H54 (cell line): ENCODE results near the gene KIFC1.

ENCODE experiments used
- DNase-seq: peaks from one replicate; pipeline ENCODE4 v3.0.0; 2011; ENCODE audit warnings: low spot score, mixed read lengths; ENCODE audit not compliant: insufficient read length
- FAIRE-seq: peaks from 3 replicates; lab custom pipeline; 2011; peaks lifted over from hg19 to GRCh38; lab: Jason Lieb, UNC
- POLR2A ChIP-seq: IDR thresholded peaks from 2 replicates; pipeline ENCODE4 v1.6.1; 2011; ENCODE audit warnings: low read depth, mild to moderate bottlenecking, low read length

KIFC1 gene

DNA sequence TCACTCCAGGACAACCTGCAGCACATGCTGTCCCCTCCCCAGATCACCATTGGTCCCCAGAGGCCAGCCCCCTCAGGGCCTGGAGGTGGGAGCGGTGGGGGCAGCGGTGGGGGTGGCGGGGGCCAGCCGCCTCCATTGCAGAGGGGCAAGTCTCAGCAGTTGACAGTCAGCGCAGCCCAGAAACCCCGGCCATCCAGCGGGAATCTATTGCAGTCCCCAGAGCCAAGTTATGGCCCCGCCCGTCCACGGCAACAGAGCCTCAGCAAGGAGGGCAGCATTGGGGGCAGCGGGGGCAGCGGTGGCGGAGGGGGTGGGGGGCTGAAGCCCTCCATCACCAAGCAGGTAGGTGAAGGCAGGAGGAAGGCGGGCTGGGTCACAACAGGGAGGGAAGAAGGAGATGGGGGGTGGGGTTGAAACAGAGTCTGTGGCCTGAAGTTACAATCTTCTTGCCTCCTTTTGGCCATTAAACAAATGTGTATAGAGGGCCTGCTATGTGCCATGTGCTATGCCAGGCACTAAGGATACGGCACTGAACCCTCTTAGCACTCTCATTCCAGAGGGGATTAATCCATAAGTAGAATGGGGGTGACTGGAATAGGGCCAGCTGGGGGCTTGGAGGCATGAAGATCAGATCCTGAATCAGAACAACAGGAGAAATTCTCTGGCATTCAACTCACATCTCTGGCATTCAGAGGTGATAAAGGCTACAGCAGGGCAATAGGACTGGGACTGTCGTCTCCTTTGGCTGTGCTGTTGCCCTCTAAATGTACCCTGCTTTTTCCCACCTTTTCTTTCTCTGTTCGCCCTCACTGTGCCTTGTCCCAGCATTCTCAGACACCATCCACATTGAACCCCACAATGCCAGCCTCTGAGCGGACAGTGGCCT, 52.2 kb downstream of the KIFC1 start:
- no peak for TF ChIP-seq POLR2A
- FAIRE-seq (no peak), DNase-seq (no peak)

DNA sequence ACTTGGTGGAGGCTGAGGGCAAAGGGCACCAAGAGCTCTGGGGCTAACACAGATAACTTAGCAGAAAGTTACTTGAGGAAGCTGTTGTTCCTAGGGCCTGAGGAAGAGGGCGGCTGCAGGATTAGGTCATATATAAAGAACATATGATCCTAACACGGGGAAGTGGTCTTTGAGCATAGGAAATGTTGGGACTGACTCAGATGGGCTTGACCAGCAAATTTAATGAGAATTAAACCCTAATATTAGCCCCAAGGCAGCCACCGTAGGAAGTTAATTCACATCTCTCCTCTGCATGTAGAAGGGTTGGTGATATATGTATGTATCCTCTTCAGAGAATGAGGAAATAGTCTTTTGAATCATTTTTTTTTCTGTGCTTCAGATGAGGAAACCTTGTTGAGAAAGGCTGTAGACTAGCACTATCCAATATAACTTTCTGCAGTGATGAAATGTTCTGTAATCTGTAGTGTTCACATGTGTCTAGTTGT, 53.5 kb downstream of the KIFC1 start:
- TF ChIP-seq POLR2A = no peak
- FAIRE-seq = no peak
- DNase-seq = no peak

DNA sequence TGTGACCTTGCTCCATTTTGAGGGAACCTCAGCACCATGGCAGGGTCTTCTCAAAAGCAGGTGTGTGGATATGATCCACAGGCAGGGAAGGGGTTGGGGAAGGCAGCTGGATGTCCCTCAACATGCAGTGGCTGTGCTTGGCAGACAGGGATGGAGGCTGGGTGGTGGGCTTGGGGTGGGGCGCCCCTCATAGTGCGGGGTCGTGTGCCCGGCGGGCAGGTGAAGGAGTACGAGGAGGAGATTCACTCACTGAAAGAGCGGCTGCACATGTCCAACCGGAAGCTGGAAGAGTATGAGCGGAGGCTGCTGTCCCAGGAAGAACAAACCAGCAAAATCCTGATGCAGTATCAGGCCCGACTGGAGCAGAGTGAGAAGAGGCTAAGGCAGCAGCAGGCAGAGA, 54.7 kb downstream of the KIFC1 start:
- TF ChIP-seq POLR2A = no peak

DNA sequence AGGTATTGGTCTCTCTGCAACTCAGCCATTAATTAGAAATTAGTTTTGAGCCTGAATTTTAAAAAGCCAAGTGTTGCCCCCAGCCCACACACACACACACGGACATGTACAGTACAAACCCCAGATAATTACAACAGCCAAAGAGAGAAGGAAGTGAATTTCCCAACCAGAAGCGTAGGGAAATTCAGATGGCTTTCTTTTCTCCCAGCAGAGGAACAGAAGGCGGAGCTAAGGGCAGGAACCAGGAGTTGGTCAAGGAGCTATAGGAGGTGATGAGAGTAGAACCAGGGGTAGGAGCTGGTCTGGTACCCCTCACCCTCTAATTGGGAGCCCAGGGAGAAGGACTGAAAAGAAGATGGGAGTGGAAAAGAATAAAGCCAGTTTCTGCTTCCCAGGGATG, 58.8 kb downstream of the KIFC1 start:
- no peak for TF ChIP-seq POLR2A
- FAIRE-seq = no peak
- no peak for DNase-seq

More for the DNA sequence above, 54.7 kb downstream of the KIFC1 start:
- FAIRE-seq (no peak), DNase-seq (no peak)

DNA sequence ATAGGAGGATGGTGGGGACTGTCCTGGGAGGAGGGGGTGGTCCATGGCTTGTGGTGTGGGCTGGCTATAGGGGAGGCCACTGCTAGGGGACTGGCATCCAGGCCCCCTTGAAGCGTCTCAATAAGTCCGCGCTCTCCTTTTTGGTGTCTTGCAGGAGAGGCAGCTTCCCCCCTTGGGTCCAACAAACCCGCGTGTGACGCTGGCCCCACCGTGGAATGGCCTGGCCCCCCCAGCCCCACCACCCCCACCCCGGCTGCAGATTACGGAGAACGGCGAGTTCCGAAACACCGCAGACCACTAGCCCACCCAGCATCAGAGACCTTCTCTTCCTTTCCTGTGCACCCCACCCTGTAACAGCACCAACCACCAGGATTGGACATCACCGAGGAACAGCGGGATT, 60.0 kb downstream of the KIFC1 start:
- DNase-seq = no peak

DNA sequence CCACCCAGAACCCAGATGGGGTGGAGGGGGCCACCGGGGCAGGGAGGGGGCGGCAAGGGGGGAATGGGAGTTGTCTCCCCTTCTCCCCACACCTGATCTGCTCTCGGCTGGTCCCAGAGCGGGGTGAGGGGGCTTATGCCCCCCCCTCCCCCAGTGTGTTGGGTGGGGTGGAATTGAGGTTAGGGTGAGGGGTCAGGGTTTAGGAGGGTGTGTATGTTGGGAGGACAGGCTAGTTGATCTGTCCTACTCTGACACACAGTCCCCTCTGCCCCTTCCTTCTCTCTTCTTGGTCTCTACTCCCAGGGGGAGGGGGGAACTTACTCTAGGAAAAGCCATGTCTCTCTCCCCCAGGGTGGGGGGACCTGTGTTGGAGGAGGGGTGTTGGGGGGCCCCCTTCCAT, 60.9 kb downstream of the KIFC1 start:
- DNase-seq = no peak
- FAIRE-seq = no peak
- TF ChIP-seq POLR2A = no peak

More for the DNA sequence above, 60.0 kb downstream of the KIFC1 start:
- no peak for FAIRE-seq
- no peak for TF ChIP-seq POLR2A

DNA sequence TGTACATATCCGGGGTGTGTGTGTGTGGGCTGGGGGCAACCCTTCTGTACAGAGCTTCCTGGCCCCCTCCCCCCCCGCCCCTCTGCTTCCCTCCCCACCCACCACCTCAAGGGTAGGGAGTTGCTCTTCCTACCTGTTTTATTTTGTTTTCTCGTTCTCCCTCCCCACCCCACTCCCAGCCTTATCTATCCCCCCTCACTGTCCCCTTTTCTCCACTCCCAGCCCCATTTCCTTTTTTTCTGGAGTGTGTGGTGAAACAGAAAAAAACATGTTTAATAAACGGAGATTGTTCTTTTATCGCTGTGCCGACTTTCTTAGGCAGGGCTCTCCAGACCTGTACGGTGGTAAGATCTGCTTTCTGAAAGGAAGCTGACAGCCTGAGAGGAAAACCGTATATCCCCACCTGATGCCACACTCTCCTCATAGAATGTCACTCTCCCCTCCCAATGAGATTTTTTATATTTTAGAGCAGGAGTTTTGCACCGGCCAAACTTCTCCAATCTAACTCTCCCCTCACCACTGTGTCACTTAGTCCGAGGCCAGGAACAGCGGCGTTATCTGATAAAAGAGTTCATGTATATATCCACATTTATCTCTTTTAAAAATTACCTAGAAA, 61.9 kb downstream of the KIFC1 start:
- DNase-seq (no peak), FAIRE-seq (no peak)
- no peak for TF ChIP-seq POLR2A

DNA sequence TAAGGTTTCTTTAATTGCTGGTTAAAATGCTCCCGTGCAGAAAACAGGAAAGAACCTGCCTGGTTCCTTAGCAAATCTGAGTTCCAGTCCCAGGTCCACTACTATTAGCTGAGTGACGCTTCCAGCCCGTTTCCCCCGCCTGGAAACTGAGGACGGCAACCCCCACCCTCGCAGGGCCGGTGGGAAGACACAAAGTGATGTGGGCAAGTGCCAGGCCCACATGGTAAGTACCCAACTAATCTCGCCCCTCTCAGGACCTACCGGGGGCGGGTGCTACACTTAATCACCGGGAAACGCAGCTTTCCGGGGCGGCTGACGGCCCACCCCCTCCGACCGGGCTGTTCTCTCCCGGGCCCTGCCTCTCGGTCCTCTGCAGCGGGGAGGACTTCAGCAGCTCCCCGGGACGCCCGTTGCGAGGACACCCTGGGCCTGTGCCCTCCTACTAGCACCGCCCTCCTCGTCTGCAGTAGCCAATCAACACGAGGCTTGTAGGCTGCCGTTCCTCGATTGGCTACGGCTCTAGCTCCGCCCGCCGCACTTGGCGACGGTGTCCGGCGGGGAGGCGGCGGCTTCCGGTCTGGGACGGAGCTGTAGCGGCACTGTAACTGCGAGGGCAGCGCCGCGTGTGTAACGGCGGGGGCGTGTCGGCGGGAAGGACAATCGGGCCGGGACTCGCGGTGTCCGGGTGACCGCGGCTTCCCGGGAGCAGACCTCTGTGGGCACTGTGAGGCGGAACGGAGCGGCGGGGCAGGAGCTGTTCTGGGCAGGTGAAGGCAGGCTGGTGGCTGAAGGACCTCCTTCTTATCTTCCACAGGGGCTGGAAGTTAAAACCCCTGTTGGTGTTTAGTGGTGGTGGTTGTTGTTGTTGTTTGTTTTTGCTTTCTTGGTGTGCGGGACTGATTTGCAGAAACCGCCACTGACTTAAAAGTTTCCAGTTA, 62.7 kb downstream of the KIFC1 start, which contains the start of gene ZBTB9:
TSS of gene ZBTB9 (plus strand) at position 568 of the 938 bp plus-strand sequence. CDS start 525 bp downstream, outside the sequence.
- DNase-seq (peak; percentile 98), FAIRE-seq (peak; percentile 92)
- TF ChIP-seq POLR2A = peak; percentile 76

DNA sequence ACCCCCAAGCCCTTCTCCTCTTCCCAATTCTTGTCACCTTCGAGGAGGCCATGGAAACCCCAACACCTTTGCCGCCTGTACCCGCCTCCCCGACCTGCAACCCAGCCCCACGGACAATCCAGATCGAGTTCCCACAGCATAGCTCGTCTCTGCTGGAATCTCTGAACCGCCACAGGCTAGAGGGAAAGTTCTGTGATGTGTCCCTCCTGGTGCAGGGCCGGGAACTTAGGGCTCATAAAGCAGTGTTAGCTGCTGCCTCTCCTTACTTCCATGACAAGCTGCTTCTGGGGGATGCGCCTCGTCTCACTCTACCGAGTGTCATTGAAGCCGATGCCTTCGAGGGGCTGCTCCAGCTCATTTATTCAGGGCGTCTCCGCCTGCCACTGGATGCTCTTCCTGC, 63.4 kb downstream of the KIFC1 start:
- no peak for TF ChIP-seq POLR2A
- no peak for DNase-seq
- FAIRE-seq = no peak

DNA sequence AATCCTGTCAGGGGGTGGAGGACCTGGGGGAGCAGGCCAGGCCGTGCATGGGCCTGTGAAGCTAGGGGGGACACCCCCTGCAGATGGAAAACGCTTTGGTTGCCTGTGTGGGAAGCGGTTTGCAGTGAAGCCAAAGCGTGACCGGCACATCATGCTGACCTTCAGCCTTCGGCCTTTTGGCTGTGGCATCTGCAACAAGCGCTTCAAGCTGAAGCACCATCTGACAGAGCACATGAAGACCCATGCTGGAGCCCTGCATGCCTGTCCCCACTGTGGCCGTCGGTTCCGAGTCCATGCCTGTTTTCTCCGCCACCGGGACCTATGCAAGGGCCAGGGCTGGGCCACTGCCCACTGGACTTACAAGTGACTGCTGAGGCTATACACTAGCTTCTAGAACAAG, 64.5 kb downstream of the KIFC1 start:
- no peak for TF ChIP-seq POLR2A
- no peak for FAIRE-seq

DNA sequence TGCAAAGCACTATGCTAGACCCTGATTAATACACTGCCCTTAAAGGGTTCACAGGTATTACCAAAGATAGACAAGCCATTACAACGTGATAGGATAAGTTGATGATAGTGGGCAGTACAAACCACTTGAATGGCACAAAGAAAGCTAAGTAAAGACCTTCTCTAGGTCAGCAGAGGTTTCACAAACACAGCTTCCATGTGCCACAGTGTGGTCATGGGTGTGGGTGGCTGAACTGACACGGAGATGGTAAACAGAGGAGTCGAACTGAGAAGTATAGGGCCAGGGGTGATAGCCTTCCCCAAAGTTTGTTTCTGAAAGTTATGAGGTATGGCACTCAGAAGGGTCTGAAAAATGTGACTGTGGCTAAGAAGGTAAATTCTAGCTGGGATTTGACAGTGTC, 67.1 kb downstream of the KIFC1 start:
- FAIRE-seq (no peak), DNase-seq (no peak)
- no peak for TF ChIP-seq POLR2A

More for the DNA sequence above, 64.5 kb downstream of the KIFC1 start:
- DNase-seq = no peak

DNA sequence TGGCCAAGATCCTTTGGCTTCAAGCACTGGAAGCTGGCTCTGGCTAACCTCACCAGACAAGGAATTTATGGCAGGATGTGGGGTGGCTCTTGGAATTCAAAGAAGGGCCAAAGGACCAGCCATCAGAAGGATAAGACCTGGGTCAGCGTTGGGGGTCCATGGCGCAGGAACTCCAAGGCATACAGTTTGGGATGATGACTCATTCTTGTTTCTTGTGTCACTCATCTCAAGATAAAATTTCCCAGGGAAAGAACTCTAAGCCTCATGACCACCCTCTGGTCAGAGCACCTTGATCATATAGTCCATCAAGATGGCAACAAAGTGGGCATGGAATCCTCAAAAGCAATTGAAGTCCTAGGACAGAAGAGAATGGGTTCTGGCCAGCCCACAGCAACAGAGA, 67.6 kb downstream of the KIFC1 start:
- FAIRE-seq (no peak), DNase-seq (no peak)
- TF ChIP-seq POLR2A = no peak
